ENCODE measurements around the gene SLC25A12.
"Not testable (repeated sequence)": the region's sequence is repeated elsewhere in the genome, so short reads cannot be mapped to it uniquely, and the experiment has no call there.

SLC25A12 gene

GRCh38 chr2:171792886-171793580 is 101.0 kb downstream of the SLC25A12 start:
- in situ Hi-C loops (cut with HindIII; ENCODE audit: low sequenced_read_pairs), result no loop called here

- in situ Hi-C loops (cut with HindIII; ENCODE audit: low sequenced_read_pairs), result no loop called here
Observed at GRCh38 chr2:171792157-171792556, 101.9 kb downstream of the SLC25A12 start.

- in situ Hi-C loops (cut with HindIII; ENCODE audit: low sequenced_read_pairs), result no loop called here
Observed at GRCh38 chr2:171791361-171791760, 102.7 kb downstream of the SLC25A12 start.

GRCh38 chr2:171789956-171790355 is 104.1 kb downstream of the SLC25A12 start:
- in situ Hi-C loops (cut with HindIII; ENCODE audit: low sequenced_read_pairs), result no loop called here

GRCh38 chr2:171788316-171788993 is 105.6 kb downstream of the SLC25A12 start:
- in situ Hi-C loops (cut with HindIII; ENCODE audit: low sequenced_read_pairs), result no loop called here

GRCh38 chr2:171787333-171788072 is 106.5 kb downstream of the SLC25A12 start:
- in situ Hi-C loops (cut with HindIII; ENCODE audit: low sequenced_read_pairs), result no loop called here

GRCh38 chr2:171785450-171785849 is 108.6 kb downstream of the SLC25A12 start:
- in situ Hi-C loops (cut with HindIII; ENCODE audit: low sequenced_read_pairs), result no loop called here

- in situ Hi-C loops (cut with HindIII; ENCODE audit: low sequenced_read_pairs), result no loop called here
Observed at GRCh38 chr2:171778515-171778914, 115.5 kb downstream of the SLC25A12 start.

GRCh38 chr2:171774581-171774980 is 119.5 kb downstream of the SLC25A12 start:
- in situ Hi-C loops (cut with HindIII; ENCODE audit: low sequenced_read_pairs), result not testable (repeated sequence)

- in situ Hi-C loops (cut with HindIII; ENCODE audit: low sequenced_read_pairs), result no loop called here
Observed at GRCh38 chr2:171772373-171772772, 121.7 kb downstream of the SLC25A12 start.

- in situ Hi-C loops (cut with HindIII; ENCODE audit: low sequenced_read_pairs), result no loop called here
Observed at GRCh38 chr2:171771463-171771862, 122.6 kb downstream of the SLC25A12 start.

- in situ Hi-C loops (cut with HindIII; ENCODE audit: low sequenced_read_pairs), result no loop called here
Observed at GRCh38 chr2:171763602-171764001, 130.4 kb downstream of the SLC25A12 start.

GRCh38 chr2:171762879-171763573 is 131.0 kb downstream of the SLC25A12 start:
- in situ Hi-C loops (cut with HindIII; ENCODE audit: low sequenced_read_pairs), result no loop called here

- in situ Hi-C loops (cut with HindIII; ENCODE audit: low sequenced_read_pairs), result not testable (repeated sequence)
Observed at GRCh38 chr2:171761176-171761575, 132.9 kb downstream of the SLC25A12 start.

- in situ Hi-C loops (cut with HindIII; ENCODE audit: low sequenced_read_pairs), result not testable (repeated sequence)
Observed at GRCh38 chr2:171758762-171759161, 135.3 kb downstream of the SLC25A12 start.

- in situ Hi-C loops (cut with HindIII; ENCODE audit: low sequenced_read_pairs), result no loop called here
Observed at GRCh38 chr2:171754254-171754939, 139.6 kb downstream of the SLC25A12 start.

- in situ Hi-C loops (cut with HindIII; ENCODE audit: low sequenced_read_pairs), result no loop called here
Observed at GRCh38 chr2:171747371-171747770, 146.7 kb downstream of the SLC25A12 start.

GRCh38 chr2:171745806-171746205 is 148.2 kb downstream of the SLC25A12 start:
- in situ Hi-C loops (cut with HindIII; ENCODE audit: low sequenced_read_pairs), result no loop called here

- in situ Hi-C loops (cut with HindIII; ENCODE audit: low sequenced_read_pairs), result no loop called here
Observed at GRCh38 chr2:171745141-171745540, 148.9 kb downstream of the SLC25A12 start.

- in situ Hi-C loops (cut with HindIII; ENCODE audit: low sequenced_read_pairs), result no loop called here
Observed at GRCh38 chr2:171742760-171743159, 151.3 kb downstream of the SLC25A12 start.

GRCh38 chr2:171741189-171741588 is 152.9 kb downstream of the SLC25A12 start:
- in situ Hi-C loops (cut with HindIII; ENCODE audit: low sequenced_read_pairs), result no loop called here
